Lower leg skin (tissue), 3 donors: Measurements from ENCODE around the gene TEX9.

ENCODE experiments used
- POLR2A ChIP-seq, 2 donors: fragments of 450-650 bp; IDR thresholded peaks; one replicate each; pipeline ENCODE4 v1.6.1; 2016 to 2017; ENCODE audit warnings: antibody characterized with exemption in 2 of 2, mild to moderate bottlenecking in 1 of 2, moderate library complexity in 1 of 2
- TF ChIP-seq, protein P1 (sequence below), 3 donors: fragments of 450-650 bp; IDR thresholded peaks; one replicate each; pipeline ENCODE4 v1.5.1; 2016; ENCODE audit warnings: antibody characterized with exemption in 3 of 3, mild to moderate bottlenecking in 3 of 3, moderate library complexity in 2 of 3

DNA sequence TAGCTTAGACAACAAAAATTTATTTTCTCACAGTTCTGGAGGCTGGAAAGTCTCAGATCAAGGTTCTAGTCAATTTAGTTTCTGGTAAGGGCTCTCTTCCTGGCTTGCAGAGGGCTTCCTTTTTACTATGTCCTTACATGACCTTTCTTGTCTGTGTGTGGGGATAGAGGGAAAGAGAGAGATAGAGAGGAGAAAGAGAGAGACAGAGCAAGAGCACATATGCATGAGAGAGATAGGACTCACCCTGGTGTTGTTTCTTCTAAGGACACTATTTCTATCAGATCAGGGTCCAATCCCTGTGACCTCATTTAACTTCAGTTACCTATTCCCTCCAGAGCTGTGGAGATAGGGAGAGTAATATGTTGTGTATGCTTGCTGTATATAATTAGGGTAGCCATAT lies 44.9 kb upstream of the TEX9 start:
- TF ChIP-seq, protein P1, sequence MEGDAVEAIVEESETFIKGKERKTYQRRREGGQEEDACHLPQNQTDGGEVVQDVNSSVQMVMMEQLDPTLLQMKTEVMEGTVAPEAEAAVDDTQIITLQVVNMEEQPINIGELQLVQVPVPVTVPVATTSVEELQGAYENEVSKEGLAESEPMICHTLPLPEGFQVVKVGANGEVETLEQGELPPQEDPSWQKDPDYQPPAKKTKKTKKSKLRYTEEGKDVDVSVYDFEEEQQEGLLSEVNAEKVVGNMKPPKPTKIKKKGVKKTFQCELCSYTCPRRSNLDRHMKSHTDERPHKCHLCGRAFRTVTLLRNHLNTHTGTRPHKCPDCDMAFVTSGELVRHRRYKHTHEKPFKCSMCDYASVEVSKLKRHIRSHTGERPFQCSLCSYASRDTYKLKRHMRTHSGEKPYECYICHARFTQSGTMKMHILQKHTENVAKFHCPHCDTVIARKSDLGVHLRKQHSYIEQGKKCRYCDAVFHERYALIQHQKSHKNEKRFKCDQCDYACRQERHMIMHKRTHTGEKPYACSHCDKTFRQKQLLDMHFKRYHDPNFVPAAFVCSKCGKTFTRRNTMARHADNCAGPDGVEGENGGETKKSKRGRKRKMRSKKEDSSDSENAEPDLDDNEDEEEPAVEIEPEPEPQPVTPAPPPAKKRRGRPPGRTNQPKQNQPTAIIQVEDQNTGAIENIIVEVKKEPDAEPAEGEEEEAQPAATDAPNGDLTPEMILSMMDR (IDR thresholded peaks at IDR 0.05) = no peak
- no peak for TF ChIP-seq POLR2A (IDR thresholded peaks at IDR 0.05)
